ENCODE measurements around the gene CCDC69. TPM values are rescaled to one million over a fixed set of nuclear protein-coding genes. Genes with fewer than 3 reads are reported as not detected.

CCDC69 gene
- total and polyA plus RNA-seq, 2 of the 8 experiments (the other 6 are each of a cell fraction or from before 2014, with no cell fraction given): 8.4 to 10.8 TPM

DNA sequence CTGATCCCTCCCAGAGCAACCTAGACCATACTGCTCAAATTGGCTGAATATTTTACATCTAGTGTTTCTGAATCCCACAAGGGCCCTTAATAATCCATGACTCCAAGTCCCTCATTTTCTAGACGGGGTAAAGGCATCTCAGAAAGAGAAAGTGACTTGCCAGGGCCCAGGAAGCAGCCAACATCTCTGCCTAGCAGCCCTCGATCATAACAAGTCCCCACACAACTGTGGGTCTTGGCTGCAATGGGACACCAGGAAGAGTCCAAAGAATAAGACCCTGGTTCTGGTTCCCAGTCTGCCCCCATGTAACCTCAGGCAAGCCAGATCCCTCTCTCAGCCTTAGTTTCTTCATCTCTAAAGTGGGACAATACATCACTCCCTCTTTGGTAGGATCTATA is 72.6 kb downstream of the CCDC69 start:
- H2BK20ac ChIP-seq (ENCODE audit: low read length): no peak overlapping the region
- H2BK5ac ChIP-seq (ENCODE audit: low read depth, low read length): no peak overlapping the region
- H4K8ac ChIP-seq (ENCODE audit: extremely low read depth, insufficient read depth, low read length): no peak overlapping the region
- H3K14ac ChIP-seq (ENCODE audit: insufficient read length): no peak overlapping the region
- H3K4ac ChIP-seq (replicated peaks; ENCODE audit: insufficient read length, low read depth, low read length): no peak overlapping the region
- H3K79me2 ChIP-seq (ENCODE audit: control insufficient read depth in 1 of 2, insufficient read depth in 2 of 2, low read length in 2 of 2): peaks cover 0 to 6% of the 10 kb centered on the region in 2 experiments; a peak in 2 of 4 replicates
- no peak overlapping the region for H3K4me2 ChIP-seq (ENCODE audit: insufficient read depth in 1 of 2, low read depth in 2 of 2, low read length in 2 of 2)
- no peak overlapping the region for H2BK15ac ChIP-seq (ENCODE audit: low read length)
- no peak overlapping the region for H4K91ac ChIP-seq (replicated peaks; ENCODE audit: insufficient read length, low read length)
- peaks cover 0 to 2% of the 10 kb centered on the region in 2 experiments for H4K20me1 ChIP-seq (replicated peaks in 1 of 2; ENCODE audit: control insufficient read depth in 1 of 2, insufficient read depth in 2 of 2, low read length in 2 of 2)
- H2BK12ac ChIP-seq (ENCODE audit: low read depth, low read length): no peak overlapping the region
- FAIRE-seq: no peak
- 0 out of 8 replicates have a peak, but pooled peaks cover 0 to 3% (median 0%) of the 10 kb centered on the region in 4 experiments for H3K36me3 ChIP-seq (ENCODE audit: control insufficient read depth in 2 of 4, insufficient read depth in 4 of 4, low read length in 3 of 4)
- H3K18ac ChIP-seq (ENCODE audit: extremely low read depth, low read length): no peak overlapping the region
- H3K9me3 ChIP-seq (ENCODE audit: insufficient read depth in 2 of 2, low read depth in 1 of 2, low read length in 1 of 2): no peaks in the 10 kb centered on the region
- H3K27ac ChIP-seq (ENCODE audit: low read depth, low read length): no peak overlapping the region
- H3K4me3 ChIP-seq (ENCODE audit: extremely low read depth in 1 of 4, insufficient read depth in 2 of 4, low read depth in 3 of 4, low read length in 4 of 4): no peak overlapping the region
- H3K56ac ChIP-seq (replicated peaks; ENCODE audit: insufficient read length, low read depth, low read length): no peak overlapping the region
- no peaks in the 10 kb centered on the region for H3K27me3 ChIP-seq (replicated peaks in 1 of 4; ENCODE audit: control insufficient read depth in 3 of 4, extremely low read depth in 1 of 4, insufficient read depth in 3 of 4, low read length in 3 of 4)
- H3K23me2 ChIP-seq (ENCODE audit: low read depth, low read length): no peaks in the 10 kb centered on the region
- no peak for TF ChIP-seq CHD1 (IDR thresholded peaks at IDR 0.05; ENCODE audit: low read depth, low read length)
- no peak for TF ChIP-seq TCF12 (IDR thresholded peaks at IDR 0.05; ENCODE audit: low read depth, low read length)
- TF ChIP-seq TBP (IDR thresholded peaks at IDR 0.05; ENCODE audit: low read depth, low read length): no peak
- TF ChIP-seq HDAC6 (IDR thresholded peaks at IDR 0.05; ENCODE audit: low read depth, low read length): no peak
- ChIA-PET CTCF (ENCODE audit: partially characterized antibody) (interaction anchor here (0.7 to 6.9 kb wide), 9 partner anchors 10 to 121 kb away, joined by 3 to 58 read pairs (median 5); no protein-coding TSS in a partner anchor), POLR2A (ENCODE audit: partially characterized antibody) (interaction anchor here (0.6 to 2.0 kb wide), 2 partner anchors 10 to 22 kb away, joined by 3 to 7 read pairs; no protein-coding TSS in a partner anchor)
- peaks cover 0 to 12% (median 4%) of the 10 kb centered on the region in 4 experiments; a peak in 4 of 7 replicates for H3K4me1 ChIP-seq (replicated peaks in 1 of 4; ENCODE audit: control insufficient read depth in 3 of 4, insufficient read depth in 4 of 4, low read length in 3 of 4)
- no peak overlapping the region for H2AK5ac ChIP-seq (ENCODE audit: low read depth, low read length)
- no peak overlapping the region for H4K5ac ChIP-seq (ENCODE audit: insufficient read length, low read depth, low read length)
- no peak overlapping the region for H2BK120ac ChIP-seq (replicated peaks; ENCODE audit: low read depth, low read length)
- no peaks in the 10 kb centered on the region; the same call in 1 of the 2 replicates for H3K79me1 ChIP-seq (ENCODE audit: low read depth, low read length)
- no peak overlapping the region for H3K9ac ChIP-seq (replicated peaks in 1 of 4; ENCODE audit: extremely low read depth in 1 of 4, low read depth in 3 of 4, low read length in 3 of 4)
- no peak overlapping the region for H2AFZ ChIP-seq (ENCODE audit: low read length)
- H3K23ac ChIP-seq (ENCODE audit: insufficient read length): no peak overlapping the region
- WGBS, 2 experiments (ENCODE audit: extremely low coverage in 1 of 2, insufficient coverage in 1 of 2, insufficient read length in 1 of 2, insufficient replicate concordance in 2 of 2, low coverage in 1 of 2, low lambda C conversion rate in 2 of 2, missing lambda C conversion rate in 1 of 2): 88% methylated on average over 2 of the region's 2 CpGs; no CpG with 5 or more reads in 1 of the 2 experiments
- no peak for DNase-seq (ENCODE audit: low read depth in 1 of 2, low spot score in 2 of 2)
